GM19438 (cell line): Measurements from ENCODE around the gene APOL5.

Experiments used
- ATAC-seq: cut with Tn5 transposase; IDR thresholded peaks from one replicate; pipeline ENCODE4 v1.9.1; 2021; ENCODE audit warnings: low read depth; ENCODE audit not compliant: unreplicated experiment

Gene APOL5

GRCh38 chr22:35739076-35739930, 21.6 kb downstream of the APOL5 start:
- ATAC-seq = no peak

GRCh38 chr22:35739931-35740380, 22.3 kb downstream of the APOL5 start:
- ATAC-seq = no peak

DNA sequence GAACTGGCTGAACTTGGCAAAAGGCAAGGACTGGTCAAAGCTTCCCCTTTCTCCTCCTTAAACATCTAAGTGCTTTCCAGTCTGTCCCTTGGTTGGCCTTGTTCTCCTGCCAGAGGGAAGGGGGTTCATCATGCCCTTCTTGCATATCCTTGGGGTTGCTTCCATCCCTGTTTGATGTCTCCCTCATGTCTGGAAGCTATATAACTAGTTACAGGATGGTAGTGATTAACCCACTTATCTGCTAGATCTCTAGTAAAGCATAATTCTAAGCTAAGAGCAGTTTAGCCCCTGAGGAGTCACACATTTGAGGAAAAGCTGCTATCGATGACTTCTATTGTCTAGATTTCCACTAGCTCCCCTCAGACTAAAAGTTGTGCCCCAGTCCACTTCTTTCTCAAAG, 22.9 kb downstream of the APOL5 start:
- no peak for ATAC-seq

DNA sequence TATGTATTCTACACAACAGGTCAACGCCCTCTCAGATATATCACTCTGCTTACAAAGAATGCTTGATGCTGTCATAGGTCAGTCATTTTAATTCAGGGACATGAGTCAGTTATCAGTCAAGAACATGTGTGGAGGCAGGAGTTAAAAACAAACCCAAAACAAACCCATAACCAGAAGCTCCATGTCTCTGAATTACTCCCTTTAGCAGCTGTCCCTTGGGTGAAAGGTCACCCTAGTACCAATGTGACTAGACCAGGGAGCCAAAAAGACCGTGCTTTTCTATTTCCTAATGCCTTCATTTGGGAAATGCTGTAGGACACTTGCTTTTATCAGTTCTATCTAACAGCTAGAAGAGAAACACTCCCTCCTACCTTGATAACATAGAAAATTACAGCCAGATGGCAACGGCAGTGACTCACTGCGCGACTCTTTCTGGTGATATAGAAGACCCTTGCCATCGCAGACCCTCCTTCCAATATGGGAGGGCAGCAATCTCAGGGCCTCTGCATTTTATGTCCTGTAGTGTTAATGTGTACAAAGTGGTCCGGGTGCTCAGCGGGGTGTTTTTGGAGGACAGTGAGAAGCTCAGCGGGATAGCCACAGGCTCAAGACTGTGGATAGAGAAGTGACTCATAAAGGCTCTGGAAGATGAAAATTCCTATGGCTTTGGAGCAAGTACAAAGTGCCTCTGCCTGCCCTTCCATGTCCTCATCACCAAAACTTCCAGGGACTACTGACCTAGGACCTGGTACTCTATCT, 24.8 kb downstream of the APOL5 start:
- ATAC-seq = no peak

DNA sequence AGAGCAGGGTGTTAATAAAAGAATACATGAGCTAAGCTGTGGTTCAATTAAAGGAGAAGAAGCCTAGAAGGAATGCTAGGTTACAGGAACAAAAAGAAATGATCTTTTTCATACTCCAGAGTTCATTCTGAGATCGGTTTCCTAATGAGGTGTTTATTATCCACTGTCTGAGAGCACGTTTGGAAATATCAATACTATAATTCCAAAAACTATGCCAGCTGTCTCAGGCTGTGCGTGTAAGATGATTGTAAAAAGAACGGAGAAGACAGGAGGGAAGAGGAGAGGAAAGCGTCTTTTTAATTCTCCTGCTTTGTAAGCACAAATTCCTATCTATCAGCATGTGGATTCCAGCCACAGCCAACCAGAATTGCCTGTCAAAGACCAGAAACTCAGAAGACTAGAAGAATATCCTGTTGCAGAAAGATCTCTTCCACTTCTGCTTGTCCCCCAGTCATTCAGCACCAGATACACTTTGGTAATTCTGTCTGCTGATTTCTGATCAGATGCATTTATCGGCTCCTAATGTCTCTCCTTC, 25.7 kb downstream of the APOL5 start:
- no peak for ATAC-seq

GRCh38 chr22:35746248-35746647, 28.6 kb downstream of the APOL5 start:
- no peak for ATAC-seq

DNA sequence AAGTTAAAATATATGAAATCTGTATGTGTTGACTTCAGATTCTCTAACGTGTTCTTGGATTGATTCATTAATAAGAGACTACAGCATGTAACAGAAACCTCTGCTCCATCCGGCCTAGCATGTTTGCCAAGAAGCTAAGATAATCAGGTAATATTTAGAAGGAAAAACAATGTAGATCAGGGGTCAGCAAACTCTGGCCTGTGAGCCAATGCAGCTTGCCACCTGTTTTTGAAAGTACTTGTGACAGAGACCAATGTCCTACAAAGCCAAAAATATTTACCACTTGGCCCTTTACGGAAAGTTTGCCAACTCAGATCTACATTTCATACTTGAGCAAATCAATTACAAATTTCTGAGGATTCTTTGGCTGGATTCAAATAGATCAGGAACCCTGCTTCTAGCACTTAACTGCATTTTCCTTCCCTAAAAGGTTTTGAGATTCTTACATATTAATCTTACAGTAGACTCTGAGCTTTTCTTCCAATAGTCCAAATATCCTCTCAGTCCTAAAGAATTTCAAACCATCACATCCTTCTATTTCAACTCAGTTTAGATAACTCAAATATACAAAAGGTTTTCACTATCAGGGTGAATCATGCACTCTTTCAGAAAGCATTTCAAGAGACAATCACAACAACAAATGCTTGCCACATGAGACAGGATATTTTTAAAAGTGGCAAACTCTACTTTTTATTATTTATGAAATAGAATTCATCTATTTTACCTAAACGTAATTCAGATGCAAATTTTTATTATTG, 29.5 kb downstream of the APOL5 start:
- ATAC-seq = no peak

DNA sequence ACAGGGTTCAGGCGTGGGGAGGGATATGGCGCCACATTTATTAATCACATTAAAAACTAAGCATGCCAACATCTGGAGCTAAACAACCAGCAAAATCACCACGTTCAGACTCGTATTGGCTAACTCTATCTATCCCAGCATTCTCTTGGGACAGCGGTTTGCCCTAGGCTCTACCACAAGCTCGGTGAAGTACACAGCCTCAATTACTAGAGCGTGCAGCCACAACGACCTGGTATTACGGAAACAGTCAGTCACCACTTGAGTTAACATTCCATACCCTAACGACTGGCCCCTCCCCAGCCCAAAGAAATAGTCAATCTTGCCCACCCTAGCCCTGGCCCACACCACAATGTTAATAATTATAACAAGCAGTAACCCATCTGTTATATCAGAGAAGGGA, 32.1 kb downstream of the APOL5 start:
- ATAC-seq = peak; percentile 77

DNA sequence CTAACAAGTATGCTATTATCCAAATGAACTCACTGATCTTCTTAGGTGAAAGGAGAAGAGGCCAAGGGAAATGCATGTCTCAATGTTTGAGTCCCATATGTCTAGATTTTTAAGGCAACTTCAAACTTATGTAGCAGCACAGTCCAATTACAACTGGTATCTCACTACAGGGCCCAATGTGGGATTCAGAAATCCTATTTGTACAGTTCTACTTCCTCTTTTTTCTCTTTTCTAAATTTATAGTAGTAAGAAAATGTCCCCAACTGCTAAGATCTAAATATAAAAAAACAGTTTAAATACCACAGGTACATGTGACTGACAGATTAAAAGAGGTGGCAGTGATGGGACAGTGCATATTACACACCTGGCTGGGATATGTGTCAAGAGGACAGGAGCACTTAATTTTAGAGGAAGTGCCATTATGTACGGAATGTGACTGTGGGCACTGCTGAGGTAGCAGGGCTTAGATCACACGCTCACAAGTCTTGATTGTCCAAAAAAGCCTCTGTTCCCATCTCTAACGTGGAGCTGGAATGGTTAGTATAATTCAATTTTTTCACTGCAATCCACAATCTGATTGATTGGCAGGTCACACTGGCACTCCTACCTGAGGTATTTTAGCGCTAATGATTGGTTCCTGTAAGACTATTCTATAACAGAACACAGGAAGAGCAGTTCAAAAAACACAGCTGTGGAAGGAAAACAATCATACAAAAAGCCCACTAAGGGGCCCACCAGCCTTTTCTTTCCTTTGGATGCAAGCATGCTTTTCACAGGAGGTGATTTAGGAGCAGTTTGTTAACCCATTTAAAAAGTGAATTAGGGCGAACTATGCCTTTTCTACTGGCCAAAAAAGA, 34.6 kb downstream of the APOL5 start:
- ATAC-seq = no peak

DNA sequence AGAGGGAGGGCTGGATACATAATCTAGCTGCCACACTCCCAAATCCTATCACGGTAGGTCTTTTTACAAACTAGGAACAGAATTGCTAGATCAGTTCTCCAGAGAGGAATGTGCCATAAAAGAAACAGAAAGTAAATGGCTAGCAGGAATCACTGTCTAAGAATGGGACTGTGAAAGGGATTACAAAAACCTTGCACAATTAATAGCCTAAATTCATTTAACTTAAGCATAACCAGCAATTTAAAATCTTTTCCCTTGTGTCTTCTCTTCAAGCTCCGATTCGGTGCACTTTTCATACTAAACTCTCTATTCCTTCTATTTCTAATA, 35.2 kb downstream of the APOL5 start:
- no peak for ATAC-seq

- no peak for ATAC-seq
Measured at GRCh38 chr22:35754761-35755160, 37.1 kb downstream of the APOL5 start.

DNA sequence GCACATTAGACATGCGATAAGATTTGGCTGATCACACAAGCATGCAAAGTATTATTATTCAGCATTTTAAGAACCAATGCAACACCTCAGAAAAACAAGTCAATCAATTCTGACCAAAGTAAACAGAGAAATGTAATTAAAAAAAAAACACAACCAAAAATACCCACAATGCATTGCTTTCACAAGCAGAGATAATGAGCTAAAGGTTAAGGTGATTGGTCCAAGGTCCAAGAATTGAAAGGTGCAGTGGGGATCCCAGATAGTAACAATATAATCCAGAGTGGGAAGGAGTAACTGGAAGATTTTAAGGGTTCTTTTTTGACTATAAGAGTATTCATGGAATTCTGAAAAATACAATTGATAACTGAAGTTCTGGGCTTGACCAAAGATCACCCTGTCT, 39.0 kb downstream of the APOL5 start:
- ATAC-seq = no peak

GRCh38 chr22:35758394-35758793, 40.7 kb downstream of the APOL5 start:
- no peak for ATAC-seq

DNA sequence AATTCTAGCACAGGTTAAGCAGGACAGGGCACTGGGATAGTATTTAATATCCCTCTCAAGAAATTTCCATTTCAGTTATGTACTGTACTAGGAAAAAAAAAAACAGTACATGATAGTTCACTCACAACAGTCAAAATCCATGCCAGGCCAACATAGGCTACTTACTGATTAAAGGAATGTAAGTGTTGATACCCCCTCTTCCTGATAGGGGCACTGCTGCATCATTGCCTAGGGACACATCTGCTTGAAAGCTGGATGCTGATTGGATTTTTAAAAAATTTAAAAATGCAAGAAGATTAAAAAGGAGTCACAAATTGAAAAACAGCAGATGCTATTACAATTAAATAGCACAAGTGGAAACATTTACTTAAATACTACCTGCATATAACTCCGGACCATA, 43.4 kb downstream of the APOL5 start:
- no peak for ATAC-seq

- no peak for ATAC-seq
Measured at GRCh38 chr22:35766654-35767580, 49.2 kb downstream of the APOL5 start.

DNA sequence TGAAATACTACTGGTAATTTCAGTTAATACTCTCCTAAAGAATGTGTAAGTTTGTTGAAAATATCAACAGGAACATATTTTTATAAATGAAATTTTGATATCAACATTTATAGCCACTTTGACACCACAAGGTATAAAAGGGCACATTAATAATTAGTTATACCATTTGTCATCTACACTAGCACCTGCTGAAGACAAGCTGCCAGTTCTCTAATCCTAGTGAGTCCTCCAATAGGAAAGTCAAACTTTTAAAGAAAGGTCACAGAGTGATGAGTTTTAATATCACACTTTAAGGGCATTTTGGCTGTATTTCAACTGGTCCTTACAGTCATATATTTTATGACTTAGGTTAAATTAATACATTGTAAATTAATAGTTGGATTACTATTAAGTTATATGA, 52.3 kb downstream of the APOL5 start:
- ATAC-seq = no peak

- no peak for ATAC-seq
Measured at GRCh38 chr22:35775339-35775738, 57.7 kb downstream of the APOL5 start.

DNA sequence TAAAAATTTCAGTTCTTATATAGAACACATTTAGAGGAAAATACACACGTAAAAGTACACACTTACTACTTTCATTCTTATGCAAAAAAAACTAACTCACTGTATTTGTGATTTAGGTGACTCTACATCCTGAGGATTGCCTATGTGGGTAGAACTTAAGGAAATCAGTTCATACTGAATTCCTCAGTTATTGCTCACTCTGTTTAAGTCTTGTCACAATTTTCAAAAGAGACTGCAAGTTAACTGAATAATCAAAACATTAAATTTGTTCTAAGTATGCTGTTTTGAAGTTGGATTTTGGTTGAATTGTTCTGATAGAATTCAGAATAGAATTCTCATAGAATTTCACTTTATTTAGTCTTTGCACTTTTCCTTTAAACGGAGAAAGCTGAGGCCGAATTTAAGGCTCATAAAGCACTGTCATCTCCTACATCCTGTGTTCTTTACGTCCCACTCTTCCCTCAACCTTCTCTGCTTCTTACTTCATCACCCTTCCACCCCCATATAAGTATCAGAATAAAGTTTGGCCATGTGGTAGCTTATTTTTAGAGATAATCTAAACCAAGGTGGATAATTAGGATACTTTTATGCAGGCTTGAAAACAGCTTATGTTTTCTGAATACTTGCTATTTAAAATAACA, 59.8 kb downstream of the APOL5 start:
- no peak for ATAC-seq
